Limb (tissue), 2 donors: ENCODE data around the gene PEX7.
A peak's percentile ranks its signal among the peaks of the same experiment; 100 is the strongest.
"Not testable (repeated sequence)": the region's sequence is repeated elsewhere in the genome, so short reads cannot be mapped to it uniquely, and the experiment has no call there.

Source experiments
- DNase-seq, 2 donors: peaks; one replicate each; pipeline ENCODE4 v3.0.0-alpha.2; 2016; ENCODE audit errors: extremely low spot score in 2 of 2

PEX7 gene

DNA sequence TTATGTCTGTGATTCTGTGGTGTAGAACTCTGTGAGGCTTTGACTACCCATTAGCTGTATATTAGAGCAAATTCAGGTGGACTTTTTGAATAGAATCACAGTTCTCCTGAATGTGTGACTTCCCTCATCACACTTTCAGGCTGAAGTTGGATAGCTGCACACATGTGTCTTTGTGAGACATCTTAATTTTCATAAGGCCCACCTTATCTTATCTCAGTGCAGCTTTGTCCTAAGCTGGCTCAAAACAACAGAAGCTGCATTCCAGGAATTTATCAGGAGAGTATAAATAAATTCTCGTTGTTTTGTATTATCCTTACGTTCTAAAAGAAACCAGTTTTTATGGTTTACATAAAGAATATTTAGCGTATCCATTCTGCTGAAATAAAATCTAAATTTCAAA, 73.5 kb downstream of the PEX7 start:
- DNase-seq, result no peak

DNA sequence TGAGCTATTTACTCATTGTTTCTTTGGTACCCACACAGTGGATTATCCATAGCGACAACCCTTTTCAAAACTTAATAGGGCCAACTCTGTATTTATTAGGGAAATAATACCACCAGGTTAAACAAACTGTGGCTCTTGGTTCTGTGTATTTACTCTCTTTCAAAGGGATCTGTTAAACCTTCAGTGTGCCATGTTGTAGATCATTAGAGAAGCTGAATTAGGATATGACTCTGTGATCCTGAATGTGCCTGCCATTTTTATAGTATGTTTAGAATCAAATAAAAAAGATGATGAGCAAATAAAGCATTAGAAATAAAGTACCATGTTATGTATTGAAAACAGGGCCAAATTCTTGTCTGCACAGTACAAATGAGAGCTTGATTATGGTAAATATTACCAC, 74.7 kb downstream of the PEX7 start:
- no peak for DNase-seq

DNA sequence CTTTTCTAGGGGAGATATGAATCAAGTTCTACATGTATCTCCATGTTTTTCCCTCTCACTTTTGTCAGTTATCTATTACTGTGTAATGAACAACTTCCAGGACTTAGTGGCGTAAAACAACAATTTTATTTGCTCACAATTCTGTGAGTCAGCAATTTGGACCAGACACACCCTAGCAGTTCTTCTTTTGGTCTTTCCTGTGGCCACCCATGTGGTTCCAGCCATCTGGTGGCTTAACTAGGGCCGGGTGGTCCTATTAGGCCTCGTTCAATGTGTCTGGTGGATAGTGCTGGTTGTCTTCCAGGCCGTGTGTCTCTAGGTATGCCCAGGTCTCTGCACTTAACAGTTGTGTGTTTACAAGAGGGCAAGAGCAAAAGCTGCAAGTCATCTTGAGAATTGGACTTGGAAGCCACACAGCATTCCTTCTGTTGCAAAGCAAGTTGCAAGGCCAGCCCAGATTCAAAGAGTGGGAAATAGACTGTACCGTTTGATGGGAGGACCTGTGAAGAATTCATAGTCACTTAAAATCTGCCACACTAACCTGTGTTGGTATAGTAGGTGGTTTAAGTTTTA, 78.9 kb downstream of the PEX7 start:
- no peak for DNase-seq

DNA sequence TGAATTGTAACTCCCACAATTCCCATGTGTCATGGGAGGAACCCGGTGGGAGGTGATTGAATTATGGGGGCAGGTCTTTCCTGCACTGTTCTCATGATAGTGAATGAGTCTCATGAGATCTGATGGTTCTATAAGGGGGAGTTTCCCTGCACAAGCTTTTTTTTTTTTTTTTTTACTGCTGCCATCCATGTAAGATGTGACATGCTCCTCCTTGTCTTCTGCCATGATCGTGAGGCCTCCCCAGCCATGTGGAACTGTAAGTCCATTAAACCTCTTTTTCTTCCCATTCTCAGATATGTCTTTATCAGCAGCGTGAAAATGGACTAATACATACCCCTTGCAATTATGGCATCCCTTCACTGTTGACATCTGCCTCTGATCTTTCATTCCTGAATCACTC, 82.1 kb downstream of the PEX7 start:
- DNase-seq, result not testable (repeated sequence)

DNA sequence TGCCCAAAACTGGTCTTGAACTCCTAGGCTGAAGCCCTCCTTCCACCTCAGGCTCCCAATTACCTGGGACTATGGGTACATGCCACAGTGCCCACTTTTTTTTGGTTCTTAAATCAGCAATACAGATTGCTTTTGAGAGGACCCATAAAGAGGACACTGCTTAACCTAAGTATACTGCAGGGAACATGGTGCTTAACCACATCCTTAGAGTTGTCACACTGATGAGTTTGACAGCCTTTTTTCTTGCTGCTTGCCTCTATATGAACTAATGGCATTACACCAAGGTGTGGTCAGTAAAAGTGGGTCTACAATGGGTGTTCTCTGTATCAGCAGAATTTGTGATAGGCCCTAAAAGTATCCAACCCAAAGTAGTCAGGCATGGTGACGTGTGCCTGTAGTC, 92.6 kb downstream of the PEX7 start:
- DNase-seq, result no peak

DNA sequence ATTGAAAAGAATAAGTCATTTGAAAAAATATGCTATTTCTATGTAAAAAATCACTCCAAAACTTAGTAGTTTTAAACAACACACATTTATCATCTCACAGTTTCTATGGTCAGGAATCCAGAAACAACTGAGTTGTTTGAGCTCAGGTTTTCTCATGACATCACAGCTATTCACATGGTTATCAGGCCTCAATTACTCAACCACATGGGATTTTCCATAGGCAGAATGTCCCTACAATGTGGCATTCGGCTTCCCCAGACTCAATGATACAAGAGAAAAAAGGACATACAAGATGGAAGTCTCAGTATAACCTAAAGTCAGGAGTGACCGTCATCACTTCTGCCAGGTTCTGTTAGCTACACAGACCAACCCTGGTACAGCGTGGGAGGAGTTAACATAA, 96.3 kb downstream of the PEX7 start:
- no peak for DNase-seq

DNA sequence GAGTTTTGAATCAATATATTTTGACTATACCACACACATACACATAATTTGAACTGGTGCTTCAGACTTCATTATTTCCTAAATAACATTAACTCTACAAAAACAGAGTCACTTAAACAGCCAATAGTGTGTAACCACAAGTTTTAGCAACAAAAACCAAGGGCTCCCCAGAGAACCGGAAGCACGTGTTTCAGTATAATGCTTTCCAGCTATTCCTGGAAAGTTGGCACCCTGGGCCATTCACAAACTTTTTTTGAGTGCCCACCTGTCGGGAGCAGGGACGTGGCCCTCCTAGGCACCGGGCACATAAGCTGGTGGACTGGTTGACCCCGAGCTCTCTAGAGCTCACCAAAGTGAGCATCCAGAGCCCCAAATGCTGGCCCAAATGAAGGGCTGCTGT, 97.8 kb downstream of the PEX7 start:
- DNase-seq, result no peak

DNA sequence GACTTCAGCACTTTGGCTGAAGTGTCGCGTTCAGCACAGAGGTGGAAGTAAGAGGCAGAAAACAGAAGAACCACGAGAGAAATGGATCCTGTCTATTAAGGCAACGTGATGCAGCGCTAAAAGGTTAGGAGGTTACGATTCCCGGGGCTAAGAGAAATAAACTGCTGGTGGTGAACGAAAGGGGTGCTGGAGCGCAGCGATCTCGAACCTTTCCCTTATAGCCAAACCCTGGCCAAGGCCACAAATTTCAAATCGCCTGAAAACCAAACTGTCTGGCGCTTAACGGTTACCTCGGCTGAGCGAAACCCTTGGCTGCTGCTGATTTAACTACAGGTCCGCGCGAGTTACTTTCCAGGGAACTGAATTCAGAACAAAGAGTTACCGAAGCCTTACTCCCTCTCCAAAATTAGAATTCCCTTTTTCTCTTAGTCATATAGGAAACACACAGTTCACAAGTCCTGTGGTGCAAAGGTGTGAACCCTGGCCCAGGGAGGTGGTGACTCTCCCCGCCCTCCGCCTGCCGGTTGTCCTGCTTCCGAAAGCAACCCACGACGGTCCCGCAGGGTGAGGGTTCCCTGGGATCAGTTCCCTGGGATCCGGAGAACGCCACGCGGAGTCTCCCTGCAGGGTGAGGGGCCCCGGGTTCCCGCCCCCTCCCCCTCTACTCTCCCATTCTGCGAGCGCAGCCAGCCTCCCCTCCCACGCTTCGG, 98.4 kb downstream of the PEX7 start:
- peak in 1 of 2 donors; percentile 43 for DNase-seq

DNA sequence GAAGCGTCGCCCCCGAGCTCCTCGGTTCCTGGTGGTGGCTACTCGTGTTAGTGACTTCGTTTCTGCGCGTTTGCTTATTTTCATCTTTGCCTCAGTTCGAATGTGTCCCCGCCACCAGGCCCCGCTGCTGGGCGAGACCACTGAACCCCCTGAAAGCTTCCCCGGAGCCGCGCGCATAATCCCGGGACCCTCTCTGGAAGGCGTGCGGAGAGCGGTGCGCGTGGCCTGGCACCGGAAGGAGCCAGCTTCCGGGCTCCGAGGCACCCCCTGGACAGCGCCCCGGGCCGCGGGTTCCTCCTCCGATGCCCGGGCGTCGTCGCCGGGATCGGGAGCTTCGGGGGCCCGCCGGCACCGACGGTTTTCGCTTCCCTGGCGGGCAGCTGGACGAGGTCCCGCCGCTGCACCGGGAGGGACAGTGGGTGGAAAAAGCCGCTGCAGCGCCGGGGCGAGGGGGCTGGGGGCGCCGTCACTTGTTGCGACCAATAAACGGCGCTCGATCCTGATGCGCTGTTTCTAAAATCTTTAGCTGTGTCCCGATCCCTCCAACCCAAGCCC, 99.1 kb downstream of the PEX7 start:
- DNase-seq, result peak in 1 of 2 donors; percentile 61

DNA sequence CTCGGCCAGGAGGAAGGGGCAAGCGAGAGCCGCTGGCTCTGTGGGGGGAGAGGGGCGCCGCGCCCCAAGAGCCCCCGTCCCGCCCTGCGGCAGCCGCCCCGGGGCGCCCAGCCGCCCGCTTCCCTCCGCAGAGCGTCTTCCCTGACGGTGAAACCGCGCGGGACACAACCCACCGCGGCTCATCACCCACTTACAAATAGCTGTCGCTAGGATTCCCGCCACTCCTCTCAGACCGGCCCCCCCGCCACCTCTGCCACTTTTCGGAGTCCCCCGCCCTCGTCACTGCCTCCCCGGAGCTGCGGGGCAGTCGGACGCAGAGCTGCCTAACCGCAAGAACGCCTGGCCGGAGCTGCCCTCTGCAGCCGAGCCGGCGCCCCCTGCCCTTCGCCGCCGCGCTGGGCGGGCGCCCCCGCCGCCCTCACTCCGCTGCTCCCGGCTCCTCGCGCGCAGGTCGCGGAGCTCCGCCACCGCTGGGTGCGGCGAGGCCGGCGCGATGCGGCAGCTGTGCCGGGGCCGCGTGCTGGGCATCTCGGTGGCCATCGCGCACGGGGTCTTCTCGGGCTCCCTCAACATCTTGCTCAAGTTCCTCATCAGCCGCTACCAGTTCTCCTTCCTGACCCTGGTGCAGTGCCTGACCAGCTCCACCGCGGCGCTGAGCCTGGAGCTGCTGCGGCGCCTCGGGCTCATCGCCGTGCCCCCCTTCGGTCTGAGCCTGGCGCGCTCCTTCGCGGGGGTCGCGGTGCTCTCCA, 99.7 kb downstream of the PEX7 start, which contains the start of gene SLC35D3:
TSS of gene SLC35D3 (plus strand) at position 366 of the 749 bp plus-strand sequence. CDS start at position 494, 128 bp downstream.
- DNase-seq, result peak in 1 of 2 donors; percentile 56

DNA sequence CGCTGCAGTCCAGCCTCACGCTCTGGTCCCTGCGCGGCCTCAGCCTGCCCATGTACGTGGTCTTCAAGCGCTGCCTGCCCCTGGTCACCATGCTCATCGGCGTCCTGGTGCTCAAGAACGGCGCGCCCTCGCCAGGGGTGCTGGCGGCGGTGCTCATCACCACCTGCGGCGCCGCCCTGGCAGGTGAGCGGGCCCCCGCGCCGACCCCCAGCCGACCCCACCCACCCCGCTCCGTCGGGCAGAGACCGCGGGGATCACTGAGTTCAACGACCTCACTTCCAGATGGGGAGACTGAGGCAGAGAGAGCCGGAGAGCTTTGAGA, 100.3 kb downstream of the PEX7 start:
- DNase-seq, result no peak

DNA sequence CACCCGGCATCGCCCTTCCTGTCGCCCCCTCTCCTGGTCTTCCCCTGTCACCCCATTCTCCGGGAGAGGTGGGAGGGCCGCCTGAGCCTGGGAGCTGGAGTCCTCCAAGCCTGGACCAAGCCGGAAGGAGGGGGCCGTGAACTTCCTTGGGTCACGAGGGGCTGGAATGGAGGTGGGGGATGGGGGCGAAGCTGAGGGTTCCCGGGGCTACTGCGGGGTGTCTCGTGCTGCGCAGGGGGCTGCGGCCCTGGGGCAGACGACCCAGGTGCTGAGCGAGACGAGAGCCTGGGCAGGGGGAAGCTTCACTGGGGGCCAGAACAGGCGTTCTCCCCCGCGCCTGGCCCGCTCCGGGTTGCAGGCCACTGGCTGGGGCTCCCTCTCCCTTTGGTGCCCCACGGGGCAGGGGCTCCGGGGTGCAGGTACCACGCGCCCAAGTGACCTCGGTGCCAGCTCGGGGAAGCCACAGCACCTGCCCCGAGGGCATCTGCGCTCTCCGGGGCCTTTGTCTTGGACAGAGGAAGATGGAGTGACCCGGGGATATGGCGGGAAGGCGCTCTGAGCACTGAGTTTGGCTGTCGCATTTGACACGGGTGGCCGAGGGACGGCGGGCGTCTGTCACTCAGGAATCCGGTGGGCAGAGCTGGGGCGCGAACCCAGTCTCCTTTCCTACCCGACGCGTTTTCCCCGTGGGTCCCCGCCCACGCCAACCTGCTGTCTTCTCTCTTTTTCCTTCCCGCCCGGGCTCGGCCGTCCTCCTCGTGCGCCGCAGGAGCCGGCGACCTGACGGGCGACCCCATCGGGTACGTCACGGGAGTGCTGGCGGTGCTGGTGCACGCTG, 100.9 kb downstream of the PEX7 start:
- DNase-seq, result peak in 1 of 2 donors; percentile 39

DNA sequence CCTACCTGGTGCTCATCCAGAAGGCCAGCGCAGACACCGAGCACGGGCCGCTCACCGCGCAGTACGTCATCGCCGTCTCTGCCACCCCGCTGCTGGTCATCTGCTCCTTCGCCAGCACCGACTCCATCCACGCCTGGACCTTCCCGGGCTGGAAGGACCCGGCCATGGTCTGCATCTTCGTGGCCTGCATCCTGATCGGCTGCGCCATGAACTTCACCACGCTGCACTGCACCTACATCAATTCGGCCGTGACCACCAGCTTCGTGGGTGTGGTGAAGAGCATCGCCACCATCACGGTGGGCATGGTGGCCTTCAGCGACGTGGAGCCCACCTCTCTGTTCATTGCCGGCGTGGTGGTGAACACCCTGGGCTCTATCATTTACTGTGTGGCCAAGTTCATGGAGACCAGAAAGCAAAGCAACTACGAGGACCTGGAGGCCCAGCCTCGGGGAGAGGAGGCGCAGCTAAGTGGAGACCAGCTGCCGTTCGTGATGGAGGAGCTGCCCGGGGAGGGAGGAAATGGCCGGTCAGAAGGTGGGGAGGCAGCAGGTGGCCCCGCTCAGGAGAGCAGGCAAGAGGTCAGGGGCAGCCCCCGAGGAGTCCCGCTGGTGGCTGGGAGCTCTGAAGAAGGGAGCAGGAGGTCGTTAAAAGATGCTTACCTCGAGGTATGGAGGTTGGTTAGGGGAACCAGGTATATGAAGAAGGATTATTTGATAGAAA, 101.7 kb downstream of the PEX7 start:
- no peak for DNase-seq

DNA sequence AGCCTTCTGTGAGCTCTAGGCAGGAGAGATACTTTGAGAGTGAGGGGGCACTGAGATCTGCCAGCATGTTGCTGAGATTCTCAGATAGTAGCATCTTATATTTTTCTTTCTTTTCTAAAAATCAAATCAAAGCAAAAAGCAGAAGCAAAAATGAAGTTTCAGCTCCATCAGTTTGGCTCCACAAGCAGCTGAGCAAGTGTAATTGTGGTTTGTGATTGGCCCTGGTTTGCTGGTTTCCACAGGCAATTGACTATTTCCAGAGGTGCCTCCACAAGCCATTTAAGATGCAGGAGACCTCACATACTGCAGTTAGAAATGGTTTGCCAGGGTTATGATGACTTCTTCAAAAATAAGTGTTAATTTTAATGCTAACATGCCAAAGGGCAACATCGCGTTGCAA, 104.0 kb downstream of the PEX7 start:
- DNase-seq, result no peak

DNA sequence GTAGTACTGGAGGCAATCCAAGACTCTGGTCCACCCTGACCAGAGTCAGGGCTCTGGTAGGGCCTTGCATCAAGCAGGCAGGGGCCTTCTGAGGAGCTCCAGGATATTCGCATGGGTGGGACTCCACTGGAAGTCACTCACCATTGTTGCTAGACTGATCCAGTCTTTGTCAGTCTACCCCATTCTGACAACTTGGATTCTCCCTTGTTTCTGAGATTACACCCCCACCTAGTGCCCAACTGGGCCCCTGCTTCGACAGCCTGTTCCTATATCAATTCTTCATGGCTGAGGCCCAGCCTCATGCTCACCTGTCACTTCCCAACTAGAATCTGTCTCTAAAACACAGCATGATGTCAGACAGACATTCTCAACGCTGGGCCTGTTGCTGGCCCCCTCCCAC, 104.9 kb downstream of the PEX7 start:
- no peak for DNase-seq

DNA sequence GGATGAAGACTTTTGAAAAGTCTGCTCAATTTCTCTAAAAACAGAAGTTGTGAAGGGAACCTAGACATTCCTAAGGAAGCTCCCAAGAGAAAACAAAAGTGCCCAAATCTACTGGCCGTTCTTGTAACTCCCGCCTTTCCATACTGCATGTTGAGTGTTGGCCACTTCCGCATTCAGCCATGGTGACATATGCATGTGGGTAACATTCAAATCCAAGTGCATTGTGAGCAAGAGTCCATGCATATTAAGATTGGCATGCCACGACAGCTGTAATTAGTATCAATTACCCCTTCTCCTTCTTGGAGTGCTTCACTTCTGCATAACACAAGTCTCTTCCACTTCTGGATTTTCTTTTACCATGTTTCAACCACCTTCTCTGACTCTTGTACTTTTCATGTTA, 108.1 kb downstream of the PEX7 start:
- no peak for DNase-seq

DNA sequence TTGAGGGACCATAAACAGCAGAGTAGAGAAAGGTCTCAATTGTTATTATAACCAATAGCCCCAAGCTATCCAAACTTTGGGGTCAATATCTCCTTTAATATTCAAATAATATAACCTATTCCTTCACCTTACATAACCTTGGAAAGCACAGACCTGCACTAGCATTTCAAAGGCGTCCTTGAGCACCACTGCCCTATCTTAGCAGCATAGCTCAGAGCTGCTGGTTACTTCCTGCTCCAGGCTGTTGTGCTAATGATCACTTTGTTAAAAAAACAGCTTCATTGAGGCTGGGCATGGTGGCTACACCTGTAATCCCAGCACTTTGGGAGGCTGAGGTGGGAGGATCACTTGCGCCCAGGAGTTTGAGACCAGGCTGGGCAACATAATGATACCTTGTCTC, 110.2 kb downstream of the PEX7 start:
- no peak for DNase-seq

DNA sequence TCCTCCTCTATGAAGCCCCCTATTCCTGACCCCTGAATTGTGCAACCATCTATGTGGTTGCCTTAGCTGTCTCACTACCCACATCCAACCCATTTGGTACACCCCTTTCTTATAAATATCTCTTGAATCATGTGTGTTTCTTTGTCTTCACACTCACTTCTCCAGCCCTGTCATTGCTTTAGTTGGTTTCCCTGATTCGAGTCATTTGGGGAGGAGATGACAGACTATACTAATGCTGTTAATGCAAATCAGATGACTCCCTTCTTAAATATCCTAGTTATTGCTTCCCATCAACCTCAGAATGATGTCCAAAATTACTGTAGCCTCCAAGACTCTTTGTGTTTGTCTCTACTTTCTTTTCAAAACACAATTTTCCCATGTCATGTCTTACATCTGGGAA, 122.7 kb downstream of the PEX7 start:
- DNase-seq, result no peak

DNA sequence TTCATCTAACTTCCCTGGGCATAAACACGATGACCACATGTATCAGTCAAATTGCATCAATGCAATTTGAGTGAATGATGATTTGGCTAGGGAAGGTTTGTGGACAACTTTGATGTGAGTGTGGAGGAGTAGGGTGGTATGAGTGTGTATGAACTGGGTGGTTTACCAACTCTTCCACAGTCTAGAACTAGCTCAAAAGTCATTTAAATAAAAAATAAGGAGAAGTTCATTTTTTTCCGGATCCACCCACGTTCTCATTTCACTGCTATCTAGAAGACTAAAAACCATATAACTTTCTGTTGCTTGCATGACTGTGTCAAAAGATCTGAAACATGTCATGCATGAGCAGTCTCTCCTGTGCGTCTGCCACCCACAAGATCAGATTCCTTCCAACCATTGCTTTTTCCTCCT, 123.3 kb downstream of the PEX7 start:
- DNase-seq, result no peak

DNA sequence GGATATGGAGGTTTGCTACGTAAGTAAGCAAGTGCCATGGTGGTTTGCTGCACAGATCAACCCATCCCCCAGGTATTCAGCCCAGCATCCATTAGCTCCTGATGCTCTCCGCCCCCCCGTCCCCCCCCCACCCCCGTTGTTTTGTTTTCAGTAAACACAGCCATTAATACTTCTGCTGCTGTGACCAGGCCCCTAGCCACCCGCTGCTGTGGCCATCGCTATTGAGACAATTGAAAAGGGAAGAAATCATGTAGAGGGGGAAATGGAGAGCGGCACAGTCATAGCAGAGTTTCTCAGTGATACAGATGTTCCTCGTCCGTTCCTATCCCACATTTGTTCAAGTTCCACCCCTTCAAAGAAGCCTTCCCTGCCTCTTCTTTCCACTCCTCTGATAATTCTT, 124.6 kb downstream of the PEX7 start:
- no peak for DNase-seq

DNA sequence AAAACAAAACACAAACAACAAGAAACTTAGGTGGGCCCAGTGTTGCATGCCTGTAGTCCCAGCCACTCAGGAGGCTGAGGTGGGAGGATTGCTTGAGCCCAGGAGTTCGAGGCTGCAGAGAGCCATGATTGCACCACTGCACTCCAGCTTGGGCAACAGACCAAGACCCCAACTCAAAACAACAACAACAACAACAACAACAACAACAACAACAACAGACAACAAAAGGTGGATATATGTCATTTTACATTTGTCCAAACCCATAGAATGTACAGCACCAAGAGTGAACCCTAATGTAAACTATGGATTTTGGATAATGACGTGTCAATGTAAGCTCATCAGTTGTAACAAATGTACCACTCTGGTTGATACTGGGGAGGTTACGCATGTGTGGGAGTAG, 127.6 kb downstream of the PEX7 start:
- not testable (repeated sequence) for DNase-seq
